ENCODE measurements around the gene MTMR6.

Gene MTMR6

GRCh38 chr13:25214491-25215252 is 72.6 kb downstream of the MTMR6 start:
- DNase-seq = no peak

- DNase-seq = no peak
Observed at GRCh38 chr13:25213715-25214114, 73.6 kb downstream of the MTMR6 start.

- DNase-seq = no peak
Observed at GRCh38 chr13:25210842-25211569, 76.3 kb downstream of the MTMR6 start.

GRCh38 chr13:25207291-25207810 is 79.9 kb downstream of the MTMR6 start:
- DNase-seq = no peak

- DNase-seq = no peak
Observed at GRCh38 chr13:25204863-25205262, 82.4 kb downstream of the MTMR6 start.

GRCh38 chr13:25203127-25203740 is 84.1 kb downstream of the MTMR6 start:
- no peak for DNase-seq

- DNase-seq = no peak
Observed at GRCh38 chr13:25200783-25201182, 86.5 kb downstream of the MTMR6 start.

GRCh38 chr13:25198647-25199046 is 88.6 kb downstream of the MTMR6 start:
- DNase-seq = no peak

GRCh38 chr13:25196971-25197370 is 90.3 kb downstream of the MTMR6 start:
- DNase-seq = no peak
